Activated CD8-positive, alpha-beta memory T cell treated with anti-CD3 and anti-CD28 coated beads for 4 hours (primary cell): ENCODE data around the gene ITLN2.
"Not testable (repeated sequence)": the region's sequence is repeated elsewhere in the genome, so short reads cannot be mapped to it uniquely, and the experiment has no call there.

Source experiments
- DNase-seq, 2 donors: peaks; one replicate each; pipeline ENCODE4 v3.0.0-alpha.2; 2020; ENCODE audit warnings: low read depth in 2 of 2

Gene ITLN2

DNA sequence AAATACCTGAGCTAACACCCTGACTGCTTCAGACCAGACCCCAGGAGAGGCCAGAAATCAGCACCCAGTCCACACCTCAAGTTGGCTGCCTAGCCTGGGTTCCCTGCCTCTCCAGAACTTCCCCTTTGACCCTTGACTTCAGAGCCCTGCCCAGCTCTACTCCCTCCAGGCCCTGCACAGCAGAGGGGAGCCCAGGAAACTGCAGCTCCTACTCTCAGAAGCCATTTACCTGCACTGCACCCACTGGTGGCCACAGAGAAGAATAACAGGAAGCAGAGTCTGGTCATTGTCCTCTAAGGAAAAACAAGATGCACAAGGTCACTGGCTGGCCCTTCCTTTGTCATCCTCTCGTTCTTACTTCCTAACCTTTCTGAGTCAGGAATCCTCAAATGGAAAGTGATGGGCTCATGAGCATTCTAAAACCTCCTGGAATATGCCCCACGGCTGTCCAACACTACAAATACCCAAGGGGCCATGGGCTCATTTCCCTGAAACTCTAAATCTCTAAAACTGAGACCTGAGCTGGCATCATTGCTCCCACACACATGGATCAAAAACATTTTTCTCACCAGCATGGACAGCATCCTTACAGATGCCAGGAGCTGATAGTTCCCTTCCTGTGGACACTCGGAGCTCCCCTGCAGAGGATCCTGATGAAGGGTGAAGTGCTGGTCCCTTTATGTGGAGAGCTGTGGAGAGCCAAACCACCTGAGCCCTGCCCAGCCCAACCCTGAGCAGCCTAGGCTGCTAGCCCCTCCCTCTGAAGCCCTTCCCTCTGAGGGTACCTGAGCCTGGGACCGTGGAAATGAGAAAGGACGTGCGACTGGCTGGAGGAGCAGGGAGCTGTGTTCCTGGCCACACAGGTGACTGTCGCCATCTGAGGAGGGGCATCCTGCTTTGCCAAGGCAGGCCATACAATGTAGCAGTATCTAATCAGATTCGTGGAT lies at the start of gene ITLN2:
Gene ITLN2, minus strand, starts transcription at position 652 of the 947 bp plus-strand sequence. Its CDS starts 68 bp downstream, at position 584.
- no peak for DNase-seq

DNA sequence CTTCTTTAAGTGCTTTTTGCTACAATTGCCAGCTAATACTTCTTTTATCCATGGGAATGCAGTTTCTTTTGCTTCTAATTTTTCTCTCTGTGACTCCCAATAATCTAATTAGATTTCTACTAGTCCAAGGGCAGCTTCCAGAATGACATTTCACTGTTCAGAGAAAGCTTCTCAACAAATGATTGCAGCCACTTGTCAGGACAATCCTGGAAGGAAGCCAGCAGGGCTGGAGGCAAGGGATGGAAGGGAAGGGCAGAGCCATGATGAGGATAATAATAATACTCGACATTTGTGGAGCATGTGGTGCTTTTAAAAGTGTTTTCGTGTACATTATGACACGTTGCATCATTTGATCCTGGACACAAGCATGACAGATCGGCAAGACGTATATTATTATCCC lies 46.9 kb upstream of the ITLN2 start:
- no peak for DNase-seq

DNA sequence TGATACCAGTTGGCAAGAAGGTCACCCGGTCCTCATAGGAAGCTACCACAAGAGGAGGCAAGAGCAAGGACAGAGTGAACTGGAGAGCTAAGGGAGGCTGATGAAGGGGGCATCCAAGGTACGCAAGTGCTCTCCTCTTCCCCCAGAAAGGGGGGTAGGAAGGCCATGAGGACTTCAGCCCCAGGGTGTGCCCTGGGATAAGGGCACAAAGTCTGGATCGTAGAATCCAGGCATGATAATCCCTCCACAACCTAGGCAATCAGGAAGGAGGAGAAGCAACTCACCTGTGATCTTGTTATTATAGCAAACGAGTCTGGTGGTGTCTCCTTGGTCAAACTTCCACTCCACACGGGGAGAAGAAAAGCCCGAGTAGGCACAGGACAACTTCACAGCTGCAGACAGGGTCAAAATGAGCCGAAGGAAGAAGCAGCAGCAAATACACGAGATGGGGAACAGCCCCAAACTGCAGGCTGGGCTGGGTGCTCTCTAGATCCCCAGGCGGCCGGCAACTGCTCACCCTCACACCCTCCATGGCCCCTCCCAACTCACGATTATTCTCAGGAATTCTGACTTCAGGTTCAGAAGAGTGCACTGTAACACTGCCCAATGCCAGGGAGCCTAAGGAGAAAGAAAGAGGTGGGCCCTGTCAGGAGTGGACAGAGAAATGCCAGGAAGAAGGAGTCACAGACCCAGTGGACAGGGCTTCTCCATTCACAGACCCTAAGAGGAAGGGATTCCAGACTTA lies 46.3 kb upstream of the ITLN2 start:
- no peak for DNase-seq

DNA sequence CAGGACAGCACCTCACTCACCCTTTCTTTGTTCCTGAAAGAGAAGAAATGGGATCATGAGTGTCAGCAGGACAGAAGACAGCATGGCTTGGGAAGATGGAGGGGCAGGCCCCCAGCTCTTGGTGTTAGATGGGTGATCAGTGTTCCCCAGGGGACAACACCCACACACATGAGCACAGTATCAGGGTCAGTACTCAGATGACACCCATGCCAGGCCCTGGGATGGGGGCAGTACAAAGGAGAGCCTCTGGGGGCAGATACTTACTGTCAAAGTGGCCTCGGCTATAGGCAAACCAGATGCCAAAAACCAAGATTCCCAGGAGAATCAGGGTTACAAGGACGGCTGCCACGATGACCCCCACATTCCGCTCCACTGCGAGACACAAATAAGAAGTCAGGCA lies 44.8 kb upstream of the ITLN2 start:
- no peak for DNase-seq

DNA sequence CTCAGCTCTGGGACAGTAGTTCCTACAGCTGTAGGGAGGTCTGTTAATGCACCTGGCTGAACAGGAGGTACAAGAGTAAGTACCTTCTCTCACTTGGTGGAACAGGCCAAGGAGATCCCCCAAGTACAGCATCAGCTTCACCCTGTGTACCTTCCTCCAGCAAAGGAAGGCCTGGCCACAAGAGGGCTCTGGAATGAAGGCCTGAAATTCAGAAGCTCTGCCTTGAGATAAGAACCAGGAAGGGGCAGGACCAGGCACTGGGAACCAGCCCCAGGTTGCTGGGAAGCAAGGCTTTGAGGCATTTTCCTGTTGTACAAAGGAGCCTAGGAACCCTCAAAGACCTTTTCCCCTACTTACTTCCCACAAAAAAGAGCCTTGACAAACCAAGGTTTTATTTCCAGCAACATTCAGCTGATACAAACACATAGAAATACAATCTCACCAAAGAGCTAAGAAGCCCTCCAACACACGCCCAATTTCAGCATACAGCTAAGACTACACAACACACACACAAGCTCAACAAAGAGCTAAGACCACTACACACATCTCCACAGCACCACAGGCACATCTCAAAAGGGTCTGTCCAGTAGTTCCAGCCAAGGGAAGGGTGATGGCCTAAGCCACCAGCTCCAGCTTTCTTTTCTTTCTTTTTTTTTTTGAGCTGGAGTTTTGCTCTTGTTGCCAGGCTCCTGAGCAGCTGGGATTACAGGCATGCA lies 42.9 kb upstream of the ITLN2 start:
- DNase-seq: no peak

DNA sequence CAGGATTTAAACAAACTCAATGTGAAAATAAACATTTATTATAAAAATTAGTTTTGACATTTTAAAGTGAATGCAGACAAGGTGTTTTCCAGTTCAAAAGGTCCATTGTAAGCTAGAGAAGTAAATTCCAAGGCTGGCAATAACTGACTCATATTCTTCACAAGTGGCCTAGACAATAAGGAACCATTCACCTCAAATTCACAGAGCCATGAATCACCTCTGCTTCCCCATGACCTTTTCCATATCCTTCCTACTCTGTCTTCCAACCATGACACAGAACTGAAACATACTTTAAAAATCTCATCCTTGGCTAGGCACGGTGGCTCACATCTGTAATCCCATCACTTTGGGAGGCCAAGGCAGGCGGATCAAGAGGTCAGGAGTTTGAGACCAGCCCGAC lies 41.6 kb upstream of the ITLN2 start:
- no peak for DNase-seq

DNA sequence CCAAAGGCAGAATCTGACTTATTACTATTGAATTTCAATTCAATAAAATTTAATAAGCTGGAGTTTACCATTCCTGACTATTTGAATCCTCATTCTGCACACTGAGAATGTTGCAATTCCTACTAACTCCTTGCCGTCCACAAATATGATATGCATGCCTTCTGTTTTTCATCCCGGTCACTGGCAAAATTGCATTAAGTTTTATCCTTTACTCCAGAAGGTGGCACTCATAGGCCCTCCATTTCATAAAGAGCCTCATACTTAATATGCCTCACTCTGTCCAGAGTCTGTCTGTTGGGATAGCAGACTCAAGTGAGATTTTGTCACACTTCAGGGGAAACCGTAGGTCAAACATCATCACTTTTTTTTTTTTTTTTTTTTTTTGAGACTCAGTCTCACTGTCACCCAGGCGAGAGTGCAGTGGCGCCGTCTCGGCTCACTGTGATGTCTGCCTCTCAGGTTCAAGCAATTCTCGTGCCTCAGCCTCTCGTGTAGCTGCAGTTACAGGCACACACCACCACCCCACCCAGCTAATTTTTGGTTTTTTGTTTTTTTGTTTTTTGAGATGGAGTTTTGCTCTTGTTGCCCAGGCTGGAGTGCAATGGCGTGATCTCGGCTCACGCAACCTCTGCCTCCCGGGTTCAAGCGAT lies 39.1 kb upstream of the ITLN2 start:
- DNase-seq: no peak

DNA sequence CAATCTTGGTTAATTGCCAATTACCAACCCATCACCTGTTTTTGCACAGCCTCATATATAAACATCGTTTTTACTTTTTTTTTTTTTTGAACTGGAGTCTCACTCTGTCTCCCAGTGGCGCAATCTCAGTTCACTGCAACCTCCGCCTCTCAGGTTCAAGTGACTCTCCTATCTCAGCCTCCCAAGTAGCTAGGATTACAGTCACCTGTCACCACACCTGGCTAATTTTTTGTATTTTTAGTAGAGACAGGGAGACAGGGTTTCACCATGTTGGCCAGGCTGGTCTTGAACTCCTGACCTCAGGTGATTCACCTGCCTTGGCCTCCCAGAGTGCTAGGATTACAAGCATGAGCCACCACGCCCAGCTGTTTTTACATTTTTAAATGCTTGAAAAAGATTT lies 37.4 kb upstream of the ITLN2 start:
- DNase-seq: not testable (repeated sequence)

DNA sequence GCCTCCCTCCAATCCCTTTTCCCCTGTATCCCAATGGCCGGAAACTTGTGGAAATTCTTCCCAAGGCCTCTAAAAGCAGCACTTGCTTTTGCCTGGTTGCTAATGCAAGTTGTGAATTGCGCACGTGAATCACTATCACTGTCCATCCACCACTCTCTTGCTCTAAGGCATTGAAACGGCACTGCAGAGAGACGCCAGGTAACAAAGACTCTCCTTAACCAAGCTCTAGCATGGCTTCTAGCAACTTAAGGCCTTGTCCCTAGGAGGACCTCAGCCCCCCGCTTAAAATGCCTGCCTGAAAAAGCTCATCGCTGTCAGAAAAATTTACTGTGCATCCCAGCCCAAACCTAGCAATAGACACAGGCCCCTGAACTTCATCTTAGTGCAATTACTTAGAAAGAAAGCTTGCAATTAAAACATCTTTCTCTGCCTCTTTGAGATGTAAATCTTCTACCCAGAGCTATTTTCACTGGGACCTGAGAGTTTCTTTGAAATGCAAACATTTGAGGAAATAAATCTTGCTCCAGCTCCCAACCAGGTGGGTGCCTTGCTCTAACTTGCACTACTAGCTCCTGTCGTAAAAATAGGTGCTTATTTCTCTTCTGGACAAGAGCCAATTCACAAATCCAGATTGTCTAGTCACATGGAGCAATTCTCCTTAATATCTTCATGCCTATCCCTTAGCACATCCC lies 32.9 kb upstream of the ITLN2 start:
- DNase-seq: no peak

DNA sequence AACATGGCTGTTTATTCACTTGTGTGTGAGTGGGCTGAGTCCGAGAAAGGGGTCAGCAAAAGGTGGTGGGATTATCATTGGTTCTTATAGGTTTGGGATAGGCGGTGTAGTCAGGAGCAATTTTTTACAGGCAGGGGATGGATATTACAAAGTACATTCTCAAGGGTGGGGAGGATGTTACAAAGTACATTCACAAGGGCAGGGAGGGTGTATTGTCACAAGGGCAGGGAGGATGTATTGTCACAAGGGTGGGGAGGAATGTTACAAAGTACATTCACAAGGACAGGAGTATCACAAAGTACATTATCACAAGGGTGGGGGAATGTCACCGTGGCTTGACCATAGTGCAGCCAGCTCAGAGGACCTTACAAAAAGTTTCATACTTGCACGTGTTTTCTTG lies 31.1 kb upstream of the ITLN2 start:
- no peak for DNase-seq

DNA sequence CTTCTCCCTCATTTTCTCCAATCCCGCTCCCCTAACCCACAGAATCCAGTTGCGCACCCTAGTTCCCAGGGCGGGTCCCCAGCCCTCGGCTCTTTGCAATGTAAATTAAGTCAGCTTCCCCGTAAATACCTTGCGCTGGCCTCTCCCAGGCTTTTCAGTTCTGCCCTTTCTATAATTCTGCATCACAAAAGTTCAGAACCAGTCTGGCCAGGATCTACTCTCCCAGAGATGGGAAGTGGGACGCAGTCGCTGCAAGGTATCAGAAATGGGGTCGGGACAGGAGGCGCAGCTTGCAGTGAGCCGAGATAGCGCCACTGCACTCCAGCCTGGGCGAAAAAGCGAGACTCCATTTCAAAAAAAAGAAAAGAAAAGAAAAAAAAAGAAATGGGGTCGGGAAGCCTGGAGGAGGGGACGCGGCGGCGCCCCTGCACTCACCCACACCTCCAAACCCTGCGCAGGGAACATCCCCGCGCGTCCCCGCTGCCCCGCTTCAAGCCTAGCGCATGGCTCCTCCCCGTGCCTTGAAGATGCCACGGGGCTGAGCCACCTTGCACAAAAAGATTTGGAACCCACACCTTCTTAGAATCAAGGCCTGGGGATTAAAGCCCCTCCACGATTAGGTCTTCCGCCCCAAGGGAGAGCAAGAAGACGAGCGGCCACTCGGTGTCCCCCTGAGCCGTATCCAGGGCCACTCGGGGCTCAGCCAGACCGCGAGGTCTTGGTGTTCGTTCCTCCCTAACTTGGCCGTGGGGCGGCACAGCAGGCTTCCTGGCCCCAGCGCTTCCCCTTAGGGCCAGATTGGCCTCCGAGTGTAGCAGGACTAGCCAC lies 27.2 kb upstream of the ITLN2 start:
- DNase-seq: no peak

DNA sequence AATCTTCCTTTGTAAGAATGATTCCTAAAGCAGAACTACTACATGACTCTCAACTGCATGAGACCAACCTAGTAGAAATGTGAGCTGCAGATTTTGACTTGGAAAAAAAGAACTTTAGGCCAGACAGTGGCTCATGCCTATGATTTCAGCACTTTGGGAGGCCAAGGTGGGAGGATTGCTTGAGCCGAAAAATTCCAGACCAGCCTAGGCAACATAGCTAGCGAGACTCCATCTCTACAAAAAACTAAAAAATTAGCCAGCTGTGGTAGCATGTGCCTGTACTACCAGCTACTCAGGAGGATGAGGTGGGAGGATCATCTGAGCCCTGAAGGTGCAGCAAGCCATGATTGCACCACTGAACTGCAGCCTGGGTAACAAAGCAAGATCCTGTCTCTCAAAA lies 24.7 kb upstream of the ITLN2 start:
- DNase-seq: no peak

DNA sequence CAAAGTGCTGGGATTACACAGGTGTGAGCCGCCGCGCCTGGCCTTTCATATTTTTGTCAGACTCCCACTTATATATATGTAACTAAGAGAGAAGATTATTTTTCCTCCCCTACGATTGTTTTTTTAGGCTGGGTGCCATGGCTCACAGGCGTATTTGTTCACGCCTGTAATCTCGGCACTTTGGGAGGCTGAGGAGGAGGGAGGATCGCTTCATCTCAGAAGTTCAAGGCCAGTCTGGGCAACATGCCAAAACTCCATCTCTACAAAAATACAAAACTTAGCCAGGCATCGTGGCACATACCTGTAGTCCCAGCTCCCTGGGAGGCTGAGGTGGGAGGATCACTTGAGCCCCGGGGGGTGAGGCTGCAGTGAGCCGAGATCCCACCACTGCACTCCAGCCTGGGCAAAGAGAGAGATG lies 23.9 kb upstream of the ITLN2 start:
- DNase-seq: no peak

DNA sequence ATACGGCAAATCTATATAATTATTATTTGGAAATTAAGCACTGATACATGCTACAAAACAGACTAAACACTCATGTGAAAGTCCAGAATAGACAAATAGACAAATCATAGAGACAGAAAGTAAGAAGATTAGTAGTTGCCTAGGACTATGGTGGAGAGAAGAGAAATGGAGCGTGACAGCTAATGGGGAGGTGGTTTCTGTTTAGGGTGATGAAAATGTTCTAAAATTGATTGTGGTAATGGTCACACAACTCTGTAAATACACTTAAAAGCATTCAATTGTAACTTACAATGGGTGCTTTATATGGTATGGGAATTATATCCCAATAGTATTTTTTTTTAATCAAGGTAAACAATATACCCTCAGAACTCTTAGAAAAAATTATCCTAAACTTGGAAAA lies 20.4 kb upstream of the ITLN2 start:
- DNase-seq: no peak

DNA sequence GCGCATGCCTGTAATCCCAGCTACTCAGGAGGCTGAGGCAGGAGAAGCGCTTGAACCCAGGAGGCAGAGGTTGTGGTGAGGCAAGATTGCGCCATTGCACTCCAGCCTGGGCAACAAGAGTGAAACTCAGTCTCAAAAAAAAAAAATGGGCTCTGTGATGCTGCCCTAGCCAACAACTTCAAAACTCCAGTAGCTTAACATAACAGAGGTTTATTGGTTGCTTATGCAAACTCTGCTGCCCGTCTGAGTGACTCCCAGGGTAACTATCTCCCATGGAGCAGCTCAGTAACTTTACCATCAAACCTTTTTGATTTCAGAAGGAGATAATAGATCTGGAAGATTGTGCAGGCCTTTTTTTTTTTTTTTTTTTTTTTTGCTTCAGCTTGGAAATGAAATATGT lies 18.9 kb upstream of the ITLN2 start:
- no peak for DNase-seq

DNA sequence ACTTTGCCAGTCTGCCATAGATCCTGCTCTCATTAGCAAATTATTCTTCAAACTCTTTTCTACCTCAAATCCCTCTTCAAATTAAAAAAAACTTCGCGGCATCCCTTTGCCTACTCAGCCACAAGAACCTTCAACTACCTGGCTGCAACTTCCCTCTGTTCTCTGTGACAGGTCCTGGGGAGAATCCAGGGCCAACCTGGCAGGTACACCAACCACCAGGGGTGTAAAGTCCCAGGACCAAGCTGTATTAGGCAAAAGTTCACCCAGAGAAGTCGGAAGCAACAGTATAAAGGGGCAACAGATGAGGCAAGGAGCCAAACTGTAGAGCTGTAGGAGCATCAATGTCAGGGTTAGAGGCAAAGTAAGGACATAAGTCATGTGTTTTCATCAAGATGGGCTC lies 18.3 kb upstream of the ITLN2 start:
- DNase-seq: no peak

DNA sequence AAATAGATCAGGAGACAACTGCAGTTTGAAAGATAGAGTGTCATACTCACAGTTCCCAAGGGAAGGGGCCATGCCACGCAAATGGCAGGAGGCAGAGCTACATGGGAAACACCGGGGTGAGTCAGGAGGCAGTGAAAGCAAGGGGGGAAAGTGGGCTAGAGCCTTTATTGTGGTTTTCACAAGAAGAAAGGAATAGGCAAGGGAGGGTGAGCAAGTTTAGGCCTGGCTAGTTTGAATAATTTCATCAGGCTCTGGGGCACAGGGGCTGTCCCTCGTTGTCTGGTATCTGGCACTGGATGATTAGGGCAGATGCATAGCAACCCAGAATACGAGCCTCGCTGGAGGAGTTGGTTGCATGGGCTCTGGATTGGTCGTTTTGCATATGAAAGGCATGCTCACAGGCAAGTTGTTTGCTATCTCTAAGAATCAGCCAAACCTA lies 17.0 kb upstream of the ITLN2 start:
- DNase-seq: no peak

DNA sequence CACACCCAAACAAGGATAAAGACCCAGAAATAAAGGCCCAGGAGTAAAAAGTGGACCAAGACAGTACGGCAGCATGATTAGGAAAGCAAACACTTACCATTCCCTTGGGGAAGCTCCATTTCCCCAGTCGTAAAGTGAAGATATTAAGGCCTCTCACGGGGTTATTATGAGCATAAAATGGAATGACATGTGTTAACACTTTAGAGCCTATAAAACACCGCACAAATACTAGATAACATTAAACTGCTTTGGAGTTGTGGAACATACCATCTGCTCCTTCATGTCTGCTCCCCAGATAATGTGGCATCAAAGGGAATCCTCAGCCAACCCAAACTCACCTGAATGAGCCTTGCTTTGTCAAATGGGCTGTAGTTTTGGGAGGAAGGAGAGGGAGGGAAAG lies 8.9 kb upstream of the ITLN2 start:
- DNase-seq: no peak

DNA sequence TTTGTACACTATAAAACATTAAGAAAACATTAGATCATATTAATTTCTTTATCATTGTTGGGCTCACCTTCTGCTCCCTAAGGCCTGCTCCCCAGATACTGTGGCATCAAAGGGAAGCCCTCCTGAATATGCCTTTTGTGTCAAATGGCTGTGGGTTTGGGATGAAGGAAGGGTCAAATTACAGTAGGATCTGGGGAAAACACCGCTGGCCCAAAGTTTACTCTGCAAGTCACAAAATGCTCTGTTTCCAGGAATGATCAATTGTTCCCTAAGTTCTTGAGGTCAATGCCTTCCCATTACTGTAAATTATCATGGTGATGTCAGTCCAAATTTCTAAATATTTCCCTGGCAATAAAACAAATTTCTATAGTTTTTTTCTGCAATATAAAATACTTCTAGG lies 6.8 kb upstream of the ITLN2 start:
- DNase-seq: no peak

DNA sequence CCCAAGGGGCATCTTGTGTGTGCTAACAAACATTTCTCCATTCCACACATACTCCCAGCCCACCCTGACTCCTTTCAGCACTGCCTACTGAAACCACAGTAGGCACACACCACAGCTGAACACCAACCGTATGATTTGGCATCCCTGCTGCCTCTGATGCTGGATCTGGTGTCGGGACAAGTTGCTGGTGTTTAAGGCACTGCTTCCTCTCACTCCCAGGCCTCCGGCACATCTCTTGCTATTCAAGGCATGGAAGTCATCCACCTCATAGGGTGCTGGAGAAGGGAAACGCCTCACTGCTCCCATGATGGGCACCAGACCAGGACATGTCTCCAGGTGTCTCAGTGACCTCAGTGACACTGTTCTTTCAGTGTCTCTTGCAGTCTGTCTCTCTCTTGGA lies 2.4 kb upstream of the ITLN2 start:
- DNase-seq: no peak
